ENCODE measurements around the gene METTL23. TPM values are rescaled to one million over a fixed set of nuclear protein-coding genes. Genes with fewer than 3 reads are reported as not detected.
"Not testable (repeated sequence)": the region's sequence is repeated elsewhere in the genome, so short reads cannot be mapped to it uniquely, and the experiment has no call there.

Gene METTL23
- total RNA-seq, 2 experiments from 2014 or later: 35.4 to 37.8 TPM

DNA sequence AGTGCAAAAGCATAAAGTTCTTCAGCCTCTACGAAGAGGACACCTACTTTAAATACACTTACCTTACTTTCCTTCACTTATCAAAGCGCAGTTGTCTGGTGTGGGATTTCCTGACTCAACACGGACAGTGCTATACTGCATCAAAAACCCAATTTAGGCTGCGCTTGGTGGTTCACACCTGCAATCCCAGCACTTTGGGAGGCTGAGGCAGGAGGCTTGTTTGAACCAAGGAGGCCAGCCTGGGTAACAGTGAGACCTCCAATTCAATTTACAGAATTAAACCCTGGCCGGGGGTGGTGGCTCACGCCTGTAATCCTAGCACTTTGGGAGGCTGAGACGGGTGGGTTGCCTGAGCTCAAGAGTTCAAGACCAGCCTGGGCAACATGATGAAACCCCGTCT is 4.4 kb upstream of the METTL23 start:
- Mint-ChIP-seq H3K27me3 (no peaks in the 10 kb centered on the region), H3K36me3 (ENCODE audit: low read depth) (peaks cover 92% of the 10 kb centered on the region), H3K27ac (peak overlapping the region; percentile 49), H3K4me3 (no peak overlapping the region), H3K4me1 (ENCODE audit: low read depth) (peaks cover 36% of the 10 kb centered on the region), H3K9me3 (no peaks in the 10 kb centered on the region)
- POLR2A ChIA-PET: no interaction called here
- Histone ChIP-seq H3K36me3 (ENCODE audit: insufficient read depth, low read length) (peaks cover 74% of the 10 kb centered on the region), H3K27me3 (ENCODE audit: control insufficient read depth in 1 of 2, insufficient read depth in 2 of 2, low read length in 2 of 2) (no peaks in the 10 kb centered on the region), H3K9me3 (ENCODE audit: control insufficient read depth in 1 of 2, insufficient read depth in 1 of 2, low read length in 2 of 2) (no peaks in the 10 kb centered on the region), H3K27ac (ENCODE audit: low read depth in 1 of 2, low read length in 2 of 2) (no peak overlapping the region), H3K4me3 (ENCODE audit: low read length) (no peak overlapping the region), H3K4me1 (ENCODE audit: insufficient read depth, low read length) (peaks cover 43% of the 10 kb centered on the region)
- TF ChIP-seq, protein P1, sequence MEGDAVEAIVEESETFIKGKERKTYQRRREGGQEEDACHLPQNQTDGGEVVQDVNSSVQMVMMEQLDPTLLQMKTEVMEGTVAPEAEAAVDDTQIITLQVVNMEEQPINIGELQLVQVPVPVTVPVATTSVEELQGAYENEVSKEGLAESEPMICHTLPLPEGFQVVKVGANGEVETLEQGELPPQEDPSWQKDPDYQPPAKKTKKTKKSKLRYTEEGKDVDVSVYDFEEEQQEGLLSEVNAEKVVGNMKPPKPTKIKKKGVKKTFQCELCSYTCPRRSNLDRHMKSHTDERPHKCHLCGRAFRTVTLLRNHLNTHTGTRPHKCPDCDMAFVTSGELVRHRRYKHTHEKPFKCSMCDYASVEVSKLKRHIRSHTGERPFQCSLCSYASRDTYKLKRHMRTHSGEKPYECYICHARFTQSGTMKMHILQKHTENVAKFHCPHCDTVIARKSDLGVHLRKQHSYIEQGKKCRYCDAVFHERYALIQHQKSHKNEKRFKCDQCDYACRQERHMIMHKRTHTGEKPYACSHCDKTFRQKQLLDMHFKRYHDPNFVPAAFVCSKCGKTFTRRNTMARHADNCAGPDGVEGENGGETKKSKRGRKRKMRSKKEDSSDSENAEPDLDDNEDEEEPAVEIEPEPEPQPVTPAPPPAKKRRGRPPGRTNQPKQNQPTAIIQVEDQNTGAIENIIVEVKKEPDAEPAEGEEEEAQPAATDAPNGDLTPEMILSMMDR (IDR thresholded peaks at IDR 0.05): no peak
- intact Hi-C loops (cut with DNase I, micrococcal nuclease): no loop called here
- no peak for ATAC-seq (ENCODE audit: poor library complexity)
- CTCF ChIA-PET: no interaction called here
- DNase-seq: no peak

DNA sequence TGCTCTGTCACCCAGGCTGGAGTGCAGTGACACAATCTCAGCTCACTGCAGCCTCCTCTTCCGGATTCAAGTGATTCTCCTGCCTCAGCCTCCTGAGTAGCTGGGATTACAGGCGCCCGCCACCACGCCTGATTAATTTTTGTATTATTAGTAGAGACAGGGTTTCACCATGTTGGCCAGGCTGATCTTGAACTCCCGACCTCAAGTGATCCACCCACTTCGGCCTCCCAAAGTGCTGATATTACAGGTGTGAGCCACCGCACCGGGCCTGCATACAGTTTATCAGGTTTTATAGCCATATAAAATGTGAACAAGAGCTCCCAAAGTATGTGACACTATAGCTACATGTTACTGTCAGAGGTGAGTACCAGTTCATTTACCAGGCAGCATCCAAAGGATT is 3.7 kb upstream of the METTL23 start:
- H3K4me1 Mint-ChIP-seq (ENCODE audit: low read depth): peaks cover 43% of the 10 kb centered on the region
- H3K36me3 Mint-ChIP-seq (ENCODE audit: low read depth): peaks cover 94% of the 10 kb centered on the region
- intact Hi-C loops (cut with DNase I, micrococcal nuclease); H3K4me3 ChIP-seq (ENCODE audit: low read length); H3K27me3 Mint-ChIP-seq; POLR2A ChIA-PET; DNase-seq; ATAC-seq (ENCODE audit: poor library complexity); H3K27ac ChIP-seq (ENCODE audit: low read depth in 1 of 2, low read length in 2 of 2); H3K9me3 Mint-ChIP-seq; H3K27me3 ChIP-seq (ENCODE audit: control insufficient read depth in 1 of 2, insufficient read depth in 2 of 2, low read length in 2 of 2); H3K9me3 ChIP-seq (ENCODE audit: control insufficient read depth in 1 of 2, insufficient read depth in 1 of 2, low read length in 2 of 2): not testable (repeated sequence)
- peaks cover 50% of the 10 kb centered on the region for H3K4me1 ChIP-seq (ENCODE audit: insufficient read depth, low read length)
- CTCF ChIA-PET: interaction anchor here (3.1 kb wide), 1 partner anchor 12 kb away, joined by 8 read pairs; no protein-coding TSS in a partner anchor
- H3K4me3 Mint-ChIP-seq: peak overlapping the region; percentile 56
- peak overlapping the region; percentile 59 for H3K27ac Mint-ChIP-seq
- peaks cover 69% of the 10 kb centered on the region for H3K36me3 ChIP-seq (ENCODE audit: insufficient read depth, low read length)

DNA sequence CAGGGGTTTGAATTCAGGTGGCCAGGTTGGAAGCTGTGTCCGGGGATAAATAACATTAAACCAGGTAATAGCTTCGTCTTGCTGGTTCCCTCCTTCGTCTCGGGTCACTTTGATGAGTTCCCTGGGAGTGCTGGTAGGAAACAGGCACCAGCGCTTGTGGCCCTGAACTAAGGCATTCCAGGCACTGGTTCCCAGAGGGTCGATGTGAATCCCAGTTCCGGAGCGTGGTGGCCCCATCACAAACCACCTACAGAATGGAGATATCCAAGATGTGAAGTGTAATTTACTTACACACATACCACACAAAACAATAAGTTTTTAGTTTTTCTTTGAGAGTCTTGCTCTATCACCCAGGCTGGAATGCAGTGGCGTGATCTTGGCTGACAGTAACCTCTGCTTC is 2.8 kb upstream of the METTL23 start:
- Mint-ChIP-seq H3K36me3 (ENCODE audit: low read depth) (peaks cover 86% of the 10 kb centered on the region), H3K27me3 (no peaks in the 10 kb centered on the region), H3K9me3 (no peaks in the 10 kb centered on the region), H3K4me3 (peak overlapping the region; percentile 100), H3K27ac (peak overlapping the region; percentile 42), H3K4me1 (ENCODE audit: low read depth) (peaks cover 44% of the 10 kb centered on the region)
- intact Hi-C loops (cut with DNase I, micrococcal nuclease): no loop called here
- no peak for ATAC-seq (ENCODE audit: poor library complexity)
- Histone ChIP-seq H3K4me3 (ENCODE audit: low read length) (no peak overlapping the region), H3K9me3 (ENCODE audit: control insufficient read depth in 1 of 2, insufficient read depth in 1 of 2, low read length in 2 of 2) (no peaks in the 10 kb centered on the region), H3K27ac (ENCODE audit: low read depth in 1 of 2, low read length in 2 of 2) (no peak overlapping the region), H3K4me1 (ENCODE audit: insufficient read depth, low read length) (peaks cover 58% of the 10 kb centered on the region), H3K27me3 (ENCODE audit: control insufficient read depth in 1 of 2, insufficient read depth in 2 of 2, low read length in 2 of 2) (no peaks in the 10 kb centered on the region), H3K36me3 (ENCODE audit: insufficient read depth, low read length) (peaks cover 63% of the 10 kb centered on the region)
- ChIA-PET CTCF (interaction anchor here (3.1 kb wide), 1 partner anchor 11 kb away, joined by 8 read pairs; no protein-coding TSS in a partner anchor), POLR2A (interaction anchor here (4.3 to 5.6 kb wide), 2 partner anchors 13 to 52 kb away, joined by 19 to 165 read pairs; partner anchors contain the start of genes MFSD11 and SRSF2)
- no peak for DNase-seq
- TF ChIP-seq, protein P1 (IDR thresholded peaks at IDR 0.05): no peak
